Measurements from ENCODE around the gene TRUB2. TPM values are rescaled to one million over a fixed set of nuclear protein-coding genes. Genes with fewer than 3 reads are reported as not detected.

Gene TRUB2
- total RNA-seq, 2 donors from 2014 or later: 7.4 to 8.4 TPM

GRCh38 chr9:128369024-128369706 is 46.9 kb upstream of the TRUB2 start:
- no peak overlapping the region for H3K27ac ChIP-seq
- no peak for DNase-seq (ENCODE audit: low spot score)
- H3K9me3 ChIP-seq: no peaks in the 10 kb centered on the region

GRCh38 chr9:128365525-128365924 is 43.3 kb upstream of the TRUB2 start:
- DNase-seq (ENCODE audit: low spot score): no peak
- H3K36me3 ChIP-seq: no peaks in the 10 kb centered on the region
- no peak for ATAC-seq (ENCODE audit: insufficient number of reproducible peaks, low FRiP score, low read depth)
- H3K9me3 ChIP-seq: no peaks in the 10 kb centered on the region
- no peak overlapping the region for H3K27ac ChIP-seq
- H3K4me1 ChIP-seq (ENCODE audit: control insufficient read depth in 1 of 2, low read depth in 2 of 2): peaks cover 7 to 24% of the 10 kb centered on the region in 2 donors
- no peaks in the 10 kb centered on the region for H3K27me3 ChIP-seq (replicated peaks; ENCODE audit: insufficient read depth)
- peak overlapping the region; percentile 65 for H3K4me3 ChIP-seq
- TF ChIP-seq, protein P1, sequence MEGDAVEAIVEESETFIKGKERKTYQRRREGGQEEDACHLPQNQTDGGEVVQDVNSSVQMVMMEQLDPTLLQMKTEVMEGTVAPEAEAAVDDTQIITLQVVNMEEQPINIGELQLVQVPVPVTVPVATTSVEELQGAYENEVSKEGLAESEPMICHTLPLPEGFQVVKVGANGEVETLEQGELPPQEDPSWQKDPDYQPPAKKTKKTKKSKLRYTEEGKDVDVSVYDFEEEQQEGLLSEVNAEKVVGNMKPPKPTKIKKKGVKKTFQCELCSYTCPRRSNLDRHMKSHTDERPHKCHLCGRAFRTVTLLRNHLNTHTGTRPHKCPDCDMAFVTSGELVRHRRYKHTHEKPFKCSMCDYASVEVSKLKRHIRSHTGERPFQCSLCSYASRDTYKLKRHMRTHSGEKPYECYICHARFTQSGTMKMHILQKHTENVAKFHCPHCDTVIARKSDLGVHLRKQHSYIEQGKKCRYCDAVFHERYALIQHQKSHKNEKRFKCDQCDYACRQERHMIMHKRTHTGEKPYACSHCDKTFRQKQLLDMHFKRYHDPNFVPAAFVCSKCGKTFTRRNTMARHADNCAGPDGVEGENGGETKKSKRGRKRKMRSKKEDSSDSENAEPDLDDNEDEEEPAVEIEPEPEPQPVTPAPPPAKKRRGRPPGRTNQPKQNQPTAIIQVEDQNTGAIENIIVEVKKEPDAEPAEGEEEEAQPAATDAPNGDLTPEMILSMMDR (IDR thresholded peaks at IDR 0.05): no peak

More at GRCh38 chr9:128369024-128369706, 46.9 kb upstream of the TRUB2 start:
- no peaks in the 10 kb centered on the region for H3K36me3 ChIP-seq
- no peak overlapping the region for H3K4me3 ChIP-seq
- TF ChIP-seq, protein P1 (IDR thresholded peaks at IDR 0.05): no peak
- peaks cover 16 to 29% of the 10 kb centered on the region in 2 donors for H3K4me1 ChIP-seq (ENCODE audit: control insufficient read depth in 1 of 2, low read depth in 2 of 2)
- H3K27me3 ChIP-seq (replicated peaks; ENCODE audit: insufficient read depth): no peaks in the 10 kb centered on the region
- no peak for ATAC-seq (ENCODE audit: insufficient number of reproducible peaks, low FRiP score, low read depth)

DNA sequence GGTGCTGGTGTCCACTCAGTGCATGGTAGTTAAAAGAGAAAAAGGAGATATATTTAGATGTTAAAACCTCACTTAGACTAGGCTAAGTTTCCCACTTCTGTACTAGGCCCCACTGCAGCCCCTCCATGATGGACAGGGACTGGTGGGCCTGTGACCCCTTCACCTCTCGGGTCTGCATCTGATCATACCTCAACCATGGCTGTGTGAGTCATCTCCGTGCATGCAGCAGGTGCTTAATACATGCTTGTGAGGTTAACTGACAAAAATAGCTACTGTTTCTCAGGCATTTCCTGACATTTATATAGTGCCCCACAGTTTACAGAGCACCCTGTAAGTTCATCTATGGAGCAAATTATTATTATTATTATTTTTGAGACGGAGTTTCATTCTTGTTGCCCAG is 40.5 kb upstream of the TRUB2 start:
- DNase-seq (ENCODE audit: low spot score): no peak
- TF ChIP-seq, protein P1 (IDR thresholded peaks at IDR 0.05): no peak
- Histone ChIP-seq H3K36me3 (no peaks in the 10 kb centered on the region), H3K27me3 (replicated peaks; ENCODE audit: insufficient read depth) (no peaks in the 10 kb centered on the region), H3K4me3 (no peak overlapping the region), H3K9me3 (no peaks in the 10 kb centered on the region), H3K4me1 (ENCODE audit: control insufficient read depth in 1 of 2, low read depth in 2 of 2) (peaks cover 4 to 18% of the 10 kb centered on the region in 2 donors), H3K27ac (peak overlapping the region in 1 of 2 donors; percentile 4)
- ATAC-seq (ENCODE audit: insufficient number of reproducible peaks, low FRiP score, low read depth): no peak

DNA sequence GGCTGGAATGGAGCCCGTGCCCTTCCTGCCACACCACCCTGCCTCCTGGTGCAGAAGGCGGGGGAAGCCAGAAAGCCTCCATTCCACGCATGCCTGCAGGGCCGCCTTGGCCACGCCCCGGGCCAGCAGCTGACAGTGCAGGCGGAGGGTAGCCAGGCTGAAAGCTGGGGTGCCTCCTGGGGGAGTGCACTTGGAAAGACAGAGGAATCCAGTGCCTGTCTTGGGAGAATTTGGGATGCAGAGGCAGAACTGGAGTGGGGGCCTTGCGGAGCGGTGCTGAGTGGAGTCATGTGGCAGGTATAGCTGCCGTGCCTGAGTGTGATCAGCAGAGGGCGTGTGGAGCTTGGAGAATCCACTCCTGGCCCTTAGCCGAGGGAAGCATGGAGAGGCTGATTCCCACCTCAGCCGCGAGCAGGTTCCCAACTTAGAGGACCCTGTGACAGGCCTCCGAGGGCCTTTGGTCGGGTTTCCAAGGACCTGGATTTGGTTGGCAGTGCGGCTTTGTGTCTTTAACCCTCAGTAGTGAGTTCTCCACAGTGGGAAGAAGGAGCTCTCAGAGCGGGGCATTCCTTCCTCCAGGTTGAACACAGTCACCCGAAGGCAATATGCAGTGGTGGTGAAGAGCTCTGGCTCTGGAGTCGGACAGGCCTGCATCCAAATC is 39.9 kb upstream of the TRUB2 start:
- H3K27me3 ChIP-seq (replicated peaks; ENCODE audit: insufficient read depth): no peaks in the 10 kb centered on the region
- TF ChIP-seq, protein P1 (IDR thresholded peaks at IDR 0.05): peak; percentile 87
- no peaks in the 10 kb centered on the region for H3K9me3 ChIP-seq
- H3K36me3 ChIP-seq: no peaks in the 10 kb centered on the region
- peak; percentile 64 for DNase-seq (ENCODE audit: low spot score)
- peak overlapping the region; percentile 73 for H3K4me3 ChIP-seq
- peaks cover 4 to 18% of the 10 kb centered on the region in 2 donors for H3K4me1 ChIP-seq (ENCODE audit: control insufficient read depth in 1 of 2, low read depth in 2 of 2)
- ATAC-seq (ENCODE audit: insufficient number of reproducible peaks, low FRiP score, low read depth): peak; percentile 89
- H3K27ac ChIP-seq: peak overlapping the region; percentile 43 to 69

DNA sequence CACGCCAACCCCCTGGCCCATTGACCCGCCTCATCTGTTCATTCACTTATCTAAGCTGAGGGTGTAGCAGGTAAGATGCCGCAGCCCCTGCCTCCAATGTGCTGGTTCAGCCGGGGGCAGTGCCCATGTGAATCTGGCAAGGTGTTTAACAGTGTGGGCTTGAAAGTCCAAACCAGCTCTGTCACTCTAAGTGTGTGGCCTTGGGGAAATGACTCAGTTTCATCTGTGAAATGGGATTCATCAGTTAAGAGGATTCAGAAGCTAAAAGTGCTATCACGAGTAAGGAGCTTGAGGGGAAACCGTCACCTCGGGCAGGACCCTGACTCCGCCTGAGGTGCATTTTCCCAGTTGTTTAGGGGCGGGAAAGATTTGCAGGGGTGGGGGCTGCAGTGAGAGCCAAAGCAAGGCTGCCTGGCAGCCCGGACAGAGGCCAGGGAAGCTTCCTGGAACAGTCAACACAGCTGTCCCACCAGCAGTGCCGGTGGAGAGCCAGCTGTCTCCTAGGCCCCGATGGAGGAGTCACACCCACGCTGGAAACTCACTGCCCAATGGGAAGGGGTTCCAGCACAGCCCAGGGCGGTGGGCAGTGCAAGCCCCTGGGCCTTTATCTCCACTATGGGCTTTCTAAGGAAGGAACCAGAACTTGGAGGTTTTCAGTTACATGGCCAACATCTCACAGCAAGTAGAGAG is 39.2 kb upstream of the TRUB2 start:
- Histone ChIP-seq H3K36me3 (no peaks in the 10 kb centered on the region), H3K9me3 (no peaks in the 10 kb centered on the region), H3K4me1 (ENCODE audit: control insufficient read depth in 1 of 2, low read depth in 2 of 2) (peaks cover 4 to 18% of the 10 kb centered on the region in 2 donors), H3K4me3 (peak overlapping the region; percentile 73), H3K27ac (peak overlapping the region; percentile 43 to 69), H3K27me3 (replicated peaks; ENCODE audit: insufficient read depth) (no peaks in the 10 kb centered on the region)
- no peak for DNase-seq (ENCODE audit: low spot score)
- TF ChIP-seq, protein P1 (IDR thresholded peaks at IDR 0.05): no peak
- no peak for ATAC-seq (ENCODE audit: insufficient number of reproducible peaks, low FRiP score, low read depth)
